GM12891 (cell line): ENCODE data around the gene CACNG4.

Experiments used
- PAX5 ChIP-seq: IDR thresholded peaks from 2 replicates; pipeline ENCODE4 v1.6.1; 2011; ENCODE audit warnings: low read length, moderate library complexity, mild to moderate bottlenecking; ENCODE audit not compliant: insufficient read depth, severe bottlenecking
- POLR2A ChIP-seq: IDR thresholded peaks from 2 replicates; pipeline ENCODE4 v1.6.1; 2011; ENCODE audit warnings: low read depth, low read length, control low read depth
- POLR2AphosphoS5 ChIP-seq: IDR thresholded peaks from 2 replicates; pipeline ENCODE4 v1.6.1; 2011; ENCODE audit warnings: low read depth, low read length, control low read depth
- POU2F2 ChIP-seq: IDR thresholded peaks from 2 replicates; pipeline ENCODE4 v1.6.1; 2011; ENCODE audit warnings: low read depth, mild to moderate bottlenecking, control low read depth, low read length, moderate library complexity
- TAF1 ChIP-seq: IDR thresholded peaks from 2 replicates; pipeline ENCODE4 v1.6.1; 2011; ENCODE audit warnings: low read depth, low read length, control low read depth

- TF ChIP-seq POLR2A (no peak), POU2F2 (no peak), POLR2AphosphoS5 (no peak), TAF1 (no peak), PAX5 (no peak)
Observed at GRCh38 chr17:66923886-66924285, 40.6 kb upstream of the CACNG4 start.
